H1 (cell line): ENCODE data around the gene CHCHD3. TPM values are rescaled to one million over a fixed set of nuclear protein-coding genes. Genes with fewer than 3 reads are reported as not detected.

Experiments
- CTCF ChIA-PET: fragments of 300-600 bp; sonication (Branson Sonifier 250); formaldehyde crosslinking; loops from one replicate; lab custom pipeline; 2021; ENCODE audit not compliant: partially characterized antibody; lab: Charles Lee
- POLR2A ChIA-PET: fragments of 300-600 bp; sonication (Branson Sonifier 250); formaldehyde crosslinking; loops from one replicate; lab custom pipeline; 2021; ENCODE audit warnings: inconsistent platforms; ENCODE audit not compliant: partially characterized antibody; lab: Charles Lee
- DNase-seq, 2 experiments: peaks; one replicate each; pipeline versions ENCODE4 v3.0.0 to v3.0.0-alpha.2; 2010 to 2022; ENCODE audit warnings: low spot score in 2 of 2, low read depth in 1 of 2, mixed read lengths in 1 of 2
- FAIRE-seq: peaks from 2 replicates; lab custom pipeline; 2011; peaks lifted over from hg19 to GRCh38; lab: Jason Lieb, UNC
- H2AFZ ChIP-seq: 2 replicates; pipeline ENCODE4 v1.8.1; 2012; ENCODE audit warnings: low read length, inconsistent platforms
- H2AK5ac ChIP-seq: 2 replicates; pipeline ENCODE4 v1.6.1; 2013; ENCODE audit warnings: low read depth, low read length
- H2BK120ac ChIP-seq: replicated peaks from 2 replicates; pipeline ENCODE3; 2013; ENCODE audit warnings: low read depth, low read length, inconsistent platforms
- H2BK12ac ChIP-seq: 2 replicates; pipeline ENCODE4 v1.6.1; 2013; ENCODE audit warnings: low read depth, low read length
- H2BK15ac ChIP-seq: 2 replicates; pipeline ENCODE4 v1.6.1; 2013; ENCODE audit warnings: low read length
- H2BK20ac ChIP-seq: 2 replicates; pipeline ENCODE4 v1.6.1; 2013; ENCODE audit warnings: low read length
- H2BK5ac ChIP-seq: 2 replicates; pipeline ENCODE4 v1.6.1; 2013; ENCODE audit warnings: low read depth, low read length
- H3K14ac ChIP-seq: 2 replicates; pipeline ENCODE4 v1.6.1; 2013; ENCODE audit warnings: inconsistent platforms; ENCODE audit not compliant: insufficient read length
- H3K18ac ChIP-seq: 2 replicates; pipeline ENCODE4 v1.6.1; 2013; ENCODE audit warnings: low read length; ENCODE audit errors: extremely low read depth
- H3K23ac ChIP-seq: 2 replicates; pipeline ENCODE4 v1.6.1; 2013; ENCODE audit warnings: inconsistent platforms; ENCODE audit not compliant: insufficient read length
- H3K23me2 ChIP-seq: 2 replicates; pipeline ENCODE4 v1.6.1; 2013; ENCODE audit warnings: low read depth, low read length
- H3K27ac ChIP-seq: 2 replicates; pipeline ENCODE4 v1.6.1; 2011; ENCODE audit warnings: low read depth, low read length, inconsistent platforms
- H3K27me3 ChIP-seq, 4 experiments: replicated peaks in 1 of 4; 1 replicate in 1 of 4; 2 replicates in 3 of 4; pipeline versions ENCODE4 v1.6.1 to v1.8.1; 2011 to 2013; ENCODE audit warnings: low read length in 3 of 4, mild to moderate bottlenecking in 3 of 4, inconsistent platforms in 2 of 4, mixed read lengths in 2 of 4, moderate library complexity in 1 of 4; ENCODE audit not compliant: control insufficient read depth in 3 of 4, insufficient read depth in 3 of 4; ENCODE audit errors: extremely low read depth in 1 of 4
- H3K36me3 ChIP-seq, 4 experiments: 2 replicates each; pipeline versions ENCODE4 v1.6.1 to v1.8.1; 2011 to 2013; ENCODE audit warnings: mild to moderate bottlenecking in 4 of 4, low read length in 3 of 4, moderate library complexity in 2 of 4, control low read depth in 1 of 4, inconsistent platforms in 1 of 4; ENCODE audit not compliant: insufficient read depth in 4 of 4, control insufficient read depth in 2 of 4
- H3K4ac ChIP-seq: replicated peaks from 2 replicates; pipeline ENCODE3; 2013; ENCODE audit warnings: low read length, low read depth, mixed read lengths, inconsistent platforms; ENCODE audit not compliant: insufficient read length
- H3K4me1 ChIP-seq, 4 experiments: replicated peaks in 1 of 4; 1 replicate in 1 of 4; 2 replicates in 3 of 4; pipeline versions ENCODE4 v1.6.1 to v1.8.1; 2011 to 2013; ENCODE audit warnings: low read length in 3 of 4, inconsistent platforms in 2 of 4, mixed read lengths in 1 of 4; ENCODE audit not compliant: insufficient read depth in 4 of 4, control insufficient read depth in 3 of 4
- H3K4me2 ChIP-seq, 2 experiments: 2 replicates each; pipeline versions ENCODE4 v1.6.1 to v1.8.1; 2011 to 2013; ENCODE audit warnings: low read depth in 2 of 2, low read length in 2 of 2, control low read depth in 1 of 2, inconsistent platforms in 1 of 2, mild to moderate bottlenecking in 1 of 2; ENCODE audit not compliant: insufficient read depth in 1 of 2
- H3K4me3 ChIP-seq, 4 experiments: fragments of 200-600, 300-600 bp in 1 of 4; sonication (generic), shearing (Covaris generic), sonication (Bioruptor Twin) in 1 of 4; 2 replicates each; pipeline versions ENCODE4 v1.5.1 to v1.8.1; 2011 to 2016; ENCODE audit warnings: low read length in 4 of 4, low read depth in 3 of 4, control low read depth in 2 of 4, inconsistent platforms in 2 of 4, mild to moderate bottlenecking in 2 of 4, mixed read lengths in 1 of 4, moderate library complexity in 1 of 4; ENCODE audit not compliant: insufficient read depth in 2 of 4; ENCODE audit errors: extremely low read depth in 1 of 4
- H3K56ac ChIP-seq: replicated peaks from 2 replicates; pipeline ENCODE3; 2013; ENCODE audit warnings: low read depth, mild to moderate bottlenecking, mixed read lengths, low read length, inconsistent platforms; ENCODE audit not compliant: insufficient read length
- H3K79me1 ChIP-seq: 2 replicates; pipeline ENCODE4 v1.6.1; 2013; ENCODE audit warnings: low read depth, low read length, control low read depth
- H3K79me2 ChIP-seq, 2 experiments: 2 replicates each; pipeline versions ENCODE4 v1.6.1 to v1.8.1; 2012 to 2013; ENCODE audit warnings: low read length in 2 of 2, mild to moderate bottlenecking in 2 of 2, inconsistent platforms in 1 of 2; ENCODE audit not compliant: insufficient read depth in 2 of 2, control insufficient read depth in 1 of 2
- H3K9ac ChIP-seq, 4 experiments: replicated peaks in 1 of 4; 1 replicate in 1 of 4; 2 replicates in 3 of 4; pipeline versions ENCODE4 v1.6.1 to v1.8.1; 2011 to 2013; ENCODE audit warnings: low read depth in 3 of 4, low read length in 3 of 4, control low read depth in 2 of 4, mild to moderate bottlenecking in 2 of 4, moderate library complexity in 2 of 4, inconsistent platforms in 1 of 4; ENCODE audit errors: extremely low read depth in 1 of 4
- H3K9me3 ChIP-seq, 2 experiments: 2 replicates each; pipeline versions ENCODE4 v1.6.1 to v1.8.1; 2012 to 2013; ENCODE audit warnings: mild to moderate bottlenecking in 2 of 2, moderate library complexity in 2 of 2, control low read depth in 1 of 2, inconsistent platforms in 1 of 2, low read depth in 1 of 2, low read length in 1 of 2, mixed read lengths in 1 of 2; ENCODE audit not compliant: insufficient read depth in 2 of 2
- H4K20me1 ChIP-seq, 2 experiments: replicated peaks in 1 of 2; 2 replicates each; pipeline versions ENCODE3 to v1.8.1; 2011 to 2013; ENCODE audit warnings: inconsistent platforms in 2 of 2, low read length in 2 of 2, mild to moderate bottlenecking in 1 of 2; ENCODE audit not compliant: insufficient read depth in 2 of 2, control insufficient read depth in 1 of 2
- H4K5ac ChIP-seq: 2 replicates; pipeline ENCODE4 v1.6.1; 2013; ENCODE audit warnings: low read length, low read depth, mixed read lengths, inconsistent platforms; ENCODE audit not compliant: insufficient read length
- H4K8ac ChIP-seq: 2 replicates; pipeline ENCODE4 v1.8.0; 2013; ENCODE audit warnings: mild to moderate bottlenecking, moderate library complexity, low read length, inconsistent platforms; ENCODE audit not compliant: insufficient read depth; ENCODE audit errors: extremely low read depth
- H4K91ac ChIP-seq: replicated peaks from 2 replicates; pipeline ENCODE3; 2013; ENCODE audit warnings: low read length, mixed read lengths, inconsistent platforms; ENCODE audit not compliant: insufficient read length
- E2F6 ChIP-seq: IDR thresholded peaks from 2 replicates; pipeline ENCODE4 v1.6.1; 2012; ENCODE audit warnings: inconsistent platforms
- HDAC6 ChIP-seq: IDR thresholded peaks from one replicate; pipeline ENCODE4 v1.7.1; 2012; ENCODE audit warnings: low read depth, mild to moderate bottlenecking, inconsistent platforms, low read length, moderate library complexity
- SRF ChIP-seq: IDR thresholded peaks from 2 replicates; pipeline ENCODE4 v1.6.1; 2011; ENCODE audit warnings: mild to moderate bottlenecking, low read depth, low read length, moderate library complexity
- WGBS, 2 experiments: shearing (Covaris generic) in 1 of 2; methylation state at CpG; one replicate each; pipeline versions ENCODE4 v1.1.6 to v1.1.7; 2013 to 2015; ENCODE audit warnings: low lambda C conversion rate in 2 of 2, mixed read lengths in 2 of 2, inconsistent platforms in 1 of 2, low coverage in 1 of 2, missing lambda C conversion rate in 1 of 2; ENCODE audit not compliant: insufficient replicate concordance in 2 of 2, insufficient coverage in 1 of 2, insufficient read length in 1 of 2; ENCODE audit errors: extremely low coverage in 1 of 2, missing lambda C conversion rate in 1 of 2; 5-methylcytosine and 5-hydroxymethylcytosine counted together
- polyA plus RNA-seq, 7 experiments: library from polyadenylated mRNA; depleted of rRNA in 3 of 7; stranded (reverse) in 5 of 7; unstranded in 2 of 7; fragments of >200 nt in 5 of 7; fragments of 200-250 nt in 2 of 7; gene quantifications; 1 replicate in 5 of 7; 2 replicates in 1 of 7; 4 replicates in 1 of 7; pipeline versions ENCODE4 v1.2.1 to v1.2.3, GENCODE V29; 2011 to 2013; ENCODE audit warnings: missing spikeins in 2 of 7, mixed read lengths in 2 of 7
- total RNA-seq: library from RNA; stranded (reverse); fragmentation: NEBNext Ultra II Directional; extraction: Animal tissue kit (Norgen Biotek cat#: 25700); gene quantifications from 2 replicates; pipeline ENCODE4 v1.2.1, GENCODE V29; 2021

Gene CHCHD3
- total and polyA plus RNA-seq, 2 of the 8 experiments (the other 6 are each of a cell fraction or from before 2014, with no cell fraction given) = 42.9 to 137 TPM

DNA sequence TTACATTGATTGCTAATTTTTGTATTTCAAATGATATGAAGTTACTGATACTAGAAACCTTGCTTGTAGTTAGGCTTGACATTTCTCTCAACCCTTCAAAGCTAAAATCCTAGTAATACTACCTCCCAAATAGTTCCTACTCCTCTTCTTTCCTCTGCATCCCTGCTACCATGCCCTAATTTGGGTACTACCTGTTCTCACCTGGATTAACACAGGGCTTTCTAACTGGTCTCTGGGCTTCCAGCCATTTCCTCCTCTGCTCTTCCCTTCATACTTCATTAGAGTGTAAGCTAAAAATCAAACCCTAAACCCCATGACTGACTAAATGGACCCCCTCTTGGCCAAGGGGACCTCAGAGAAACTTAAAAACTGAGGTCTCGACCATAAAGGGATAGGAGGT lies 112.4 kb downstream of the CHCHD3 start:
- TF ChIP-seq E2F6 (no peak), HDAC6 (no peak), SRF (peak; percentile 46; the same call in 1 of the 2 replicates)
- FAIRE-seq = no peak
- H4K8ac ChIP-seq = no peak overlapping the region
- no peak overlapping the region for H2AK5ac ChIP-seq
- 63% methylated on average over 1 of the region's 1 CpG; no CpG with 5 or more reads in 1 of the 2 experiments for WGBS, 2 experiments
- ChIA-PET CTCF (no interaction called here), POLR2A (no interaction called here)
- no peak overlapping the region for H2BK12ac ChIP-seq
- H3K27ac ChIP-seq = no peak overlapping the region
- H3K4me3 ChIP-seq = no peak overlapping the region
- H2BK5ac ChIP-seq = no peak overlapping the region
- H2AFZ ChIP-seq = no peak overlapping the region
- DNase-seq = no peak
- H4K5ac ChIP-seq = no peak overlapping the region
- H2BK20ac ChIP-seq = no peak overlapping the region
- no peak overlapping the region for H3K4ac ChIP-seq
- no peak overlapping the region for H2BK120ac ChIP-seq
- H3K36me3 ChIP-seq = peaks cover 0 to 14% (median 6%) of the 10 kb centered on the region in 4 experiments; a peak in 2 of 8 replicates
- no peak overlapping the region for H3K9ac ChIP-seq
- no peak overlapping the region for H3K18ac ChIP-seq
- H2BK15ac ChIP-seq = no peak overlapping the region
- no peak overlapping the region for H3K4me2 ChIP-seq
- H4K20me1 ChIP-seq = peaks cover 0 to 2% of the 10 kb centered on the region in 2 experiments
- no peak overlapping the region for H4K91ac ChIP-seq
- no peaks in the 10 kb centered on the region for H3K9me3 ChIP-seq
- H3K79me2 ChIP-seq = peaks cover 4 to 46% of the 10 kb centered on the region in 2 experiments; a peak in 3 of 4 replicates
- H3K23ac ChIP-seq = no peak overlapping the region
- H3K23me2 ChIP-seq = no peaks in the 10 kb centered on the region
- no peak overlapping the region for H3K56ac ChIP-seq
- H3K14ac ChIP-seq = no peak overlapping the region
- no peaks in the 10 kb centered on the region; the same call in 1 of the 2 replicates for H3K79me1 ChIP-seq
- H3K4me1 ChIP-seq = peaks cover 0 to 6% (median 0%) of the 10 kb centered on the region in 4 experiments; a peak in 1 of 7 replicates
- peaks cover 0 to 1% (median 0%) of the 10 kb centered on the region in 4 experiments; a peak in 1 of 7 replicates for H3K27me3 ChIP-seq
